H1 (cell line): ENCODE data around the gene PFKFB3. TPM values are rescaled to one million over a fixed set of nuclear protein-coding genes. Genes with fewer than 3 reads are reported as not detected.

ENCODE experiments used
- MAFK ChIP-seq: IDR thresholded peaks from 2 replicates; pipeline ENCODE4 v1.6.1; 2012; ENCODE audit warnings: low read depth, mild to moderate bottlenecking, improper control_type of control experiment, low read length
- SP1 ChIP-seq: IDR thresholded peaks from 2 replicates; pipeline ENCODE4 v1.6.1; 2011; ENCODE audit warnings: low read depth, low read length
- SP2 ChIP-seq: IDR thresholded peaks from 2 replicates; pipeline ENCODE4 v1.6.1; 2012; ENCODE audit warnings: mild to moderate bottlenecking, low read length, inconsistent platforms
- SP4 ChIP-seq: IDR thresholded peaks from 2 replicates; pipeline ENCODE4 v1.6.1; 2012; ENCODE audit warnings: low read length, inconsistent platforms
- SUZ12 ChIP-seq: fragments of 200-600 bp; sonication (generic); IDR thresholded peaks from 2 replicates; pipeline ENCODE4 v1.6.1; 2012; ENCODE audit warnings: mild to moderate bottlenecking, inconsistent platforms, low read length, moderate library complexity, mixed read lengths
- polyA plus RNA-seq, 7 experiments: library from polyadenylated mRNA; depleted of rRNA in 3 of 7; stranded (reverse) in 5 of 7; unstranded in 2 of 7; fragments of >200 nt in 5 of 7; fragments of 200-250 nt in 2 of 7; gene quantifications; 1 replicate in 5 of 7; 2 replicates in 1 of 7; 4 replicates in 1 of 7; pipeline versions ENCODE4 v1.2.1 to v1.2.3, GENCODE V29; 2011 to 2013; ENCODE audit warnings: missing spikeins in 2 of 7, mixed read lengths in 2 of 7
- total RNA-seq: library from RNA; stranded (reverse); fragmentation: NEBNext Ultra II Directional; extraction: Animal tissue kit (Norgen Biotek cat#: 25700); gene quantifications from 2 replicates; pipeline ENCODE4 v1.2.1, GENCODE V29; 2021
- TF ChIP-seq, protein P1 (sequence below): IDR thresholded peaks from 2 replicates; pipeline ENCODE4 v1.6.1; 2011; ENCODE audit warnings: low read depth, mild to moderate bottlenecking, low read length; ENCODE audit not compliant: insufficient read depth

PFKFB3 gene
- total and polyA plus RNA-seq, 2 of the 8 experiments (the other 6 are each of a cell fraction or from before 2014, with no cell fraction given) = 15.6 to 32.0 TPM

DNA sequence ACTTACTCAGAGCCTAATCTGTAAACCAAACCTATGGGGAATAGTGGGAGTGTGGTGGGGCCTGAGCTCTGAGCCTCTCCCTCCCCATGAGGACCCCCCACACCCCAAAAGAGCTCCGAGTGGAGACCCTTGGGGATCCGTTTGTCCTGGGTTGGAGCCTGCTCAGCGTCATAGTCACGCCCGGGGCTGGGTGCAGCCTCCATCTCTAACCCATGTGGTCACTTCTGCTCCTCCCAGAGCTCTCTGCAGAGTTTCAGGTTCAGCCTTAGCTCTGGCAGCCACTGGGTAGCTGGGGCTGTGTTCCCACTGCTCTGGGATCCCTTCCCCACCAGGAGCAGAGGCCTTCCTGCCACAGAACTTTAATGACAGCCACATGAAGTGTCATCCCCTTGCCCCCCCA lies 25.9 kb downstream of the PFKFB3 start (continued):
- TF ChIP-seq, protein P1, sequence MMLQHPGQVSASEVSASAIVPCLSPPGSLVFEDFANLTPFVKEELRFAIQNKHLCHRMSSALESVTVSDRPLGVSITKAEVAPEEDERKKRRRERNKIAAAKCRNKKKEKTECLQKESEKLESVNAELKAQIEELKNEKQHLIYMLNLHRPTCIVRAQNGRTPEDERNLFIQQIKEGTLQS = no peak
- TF ChIP-seq SP4 (no peak), SP2 (no peak), MAFK (no peak), SP1 (no peak), SUZ12 (no peak)
- TF ChIP-seq, all 59 proteins: peak for 0
